HL-60/S4 (cell line): ENCODE data around the gene CDC42BPB.
"Not testable (repeated sequence)": the region's sequence is repeated elsewhere in the genome, so short reads cannot be mapped to it uniquely, and the experiment has no call there.

ENCODE experiments used
- in situ Hi-C: fragments of 300-500 bp; cut with MboI; formaldehyde crosslinking; loops from 2 replicates; pipeline ENCODE4 v1.14.3; 2022; ENCODE audit warnings: low sequenced_read_pairs

Gene CDC42BPB

DNA sequence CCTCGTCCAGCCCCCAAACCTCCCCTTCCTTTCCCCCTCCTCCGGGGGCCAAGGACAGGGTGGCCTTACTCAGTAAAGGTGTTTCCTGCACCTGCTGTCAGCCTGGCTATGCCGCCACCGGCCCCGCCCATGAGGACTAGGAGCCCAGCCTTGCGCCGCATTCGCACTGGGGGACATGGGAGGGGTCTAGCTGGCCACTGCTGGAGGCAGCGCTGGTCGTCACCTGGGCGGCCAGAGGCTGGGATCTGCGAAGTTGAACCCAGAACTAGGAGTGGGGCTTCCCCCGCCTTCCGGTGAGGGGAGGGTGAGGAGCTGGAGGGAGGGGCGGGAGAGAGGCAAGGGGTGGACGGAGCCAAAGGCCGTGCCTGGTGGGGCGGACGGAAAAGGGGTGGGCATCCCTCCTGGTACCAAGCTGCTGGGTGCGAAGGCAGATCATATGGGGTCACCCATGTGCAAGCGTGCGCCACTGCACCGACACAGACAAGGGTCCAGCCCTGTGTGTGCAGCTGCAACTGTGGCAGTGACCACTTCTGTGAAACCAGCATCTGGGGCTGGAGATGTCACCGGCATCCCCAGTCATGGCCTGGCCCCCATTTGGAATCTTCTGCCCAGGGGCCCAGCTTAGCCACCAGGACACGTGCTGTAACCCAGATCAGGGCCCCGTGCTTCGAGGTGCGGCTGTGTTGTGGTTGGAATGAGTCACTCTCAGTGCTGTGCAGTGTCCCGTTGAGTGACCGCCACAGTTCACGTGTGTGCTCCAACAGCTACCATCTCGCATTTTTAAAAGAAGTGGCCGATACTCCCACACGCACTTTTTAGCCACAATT lies 126.4 kb downstream of the CDC42BPB start:
- in situ Hi-C loops: no loop called here

DNA sequence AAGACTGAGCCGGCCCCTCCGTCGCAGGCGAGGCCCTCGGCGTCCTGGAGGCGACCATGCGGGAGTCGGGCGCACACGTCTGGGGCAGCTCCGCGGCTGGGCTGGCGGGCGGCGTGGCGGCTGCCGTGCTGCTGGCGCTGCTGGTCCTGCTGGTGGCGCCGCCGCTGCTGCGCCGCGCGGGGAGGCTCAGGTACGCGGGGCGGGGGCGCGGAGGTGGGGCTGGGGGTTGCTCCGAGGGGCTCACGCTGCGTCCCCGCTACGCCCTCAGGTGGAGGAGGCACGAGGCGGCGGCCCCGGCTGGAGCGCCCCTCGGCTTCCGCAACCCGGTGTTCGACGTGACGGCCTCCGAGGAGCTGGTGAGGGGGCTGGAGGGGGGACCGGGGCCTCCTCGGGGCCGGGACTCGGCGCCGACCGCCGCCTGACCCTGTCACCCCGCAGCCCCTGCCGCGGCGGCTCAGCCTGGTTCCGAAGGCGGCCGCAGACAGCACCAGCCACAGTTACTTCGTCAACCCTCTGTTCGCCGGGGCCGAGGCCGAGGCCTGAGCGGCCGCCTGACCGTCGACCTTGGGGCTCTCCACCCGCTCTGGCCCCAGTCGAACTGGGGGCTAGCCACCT lies 127.1 kb downstream of the CDC42BPB start:
- in situ Hi-C loops: no loop called here

DNA sequence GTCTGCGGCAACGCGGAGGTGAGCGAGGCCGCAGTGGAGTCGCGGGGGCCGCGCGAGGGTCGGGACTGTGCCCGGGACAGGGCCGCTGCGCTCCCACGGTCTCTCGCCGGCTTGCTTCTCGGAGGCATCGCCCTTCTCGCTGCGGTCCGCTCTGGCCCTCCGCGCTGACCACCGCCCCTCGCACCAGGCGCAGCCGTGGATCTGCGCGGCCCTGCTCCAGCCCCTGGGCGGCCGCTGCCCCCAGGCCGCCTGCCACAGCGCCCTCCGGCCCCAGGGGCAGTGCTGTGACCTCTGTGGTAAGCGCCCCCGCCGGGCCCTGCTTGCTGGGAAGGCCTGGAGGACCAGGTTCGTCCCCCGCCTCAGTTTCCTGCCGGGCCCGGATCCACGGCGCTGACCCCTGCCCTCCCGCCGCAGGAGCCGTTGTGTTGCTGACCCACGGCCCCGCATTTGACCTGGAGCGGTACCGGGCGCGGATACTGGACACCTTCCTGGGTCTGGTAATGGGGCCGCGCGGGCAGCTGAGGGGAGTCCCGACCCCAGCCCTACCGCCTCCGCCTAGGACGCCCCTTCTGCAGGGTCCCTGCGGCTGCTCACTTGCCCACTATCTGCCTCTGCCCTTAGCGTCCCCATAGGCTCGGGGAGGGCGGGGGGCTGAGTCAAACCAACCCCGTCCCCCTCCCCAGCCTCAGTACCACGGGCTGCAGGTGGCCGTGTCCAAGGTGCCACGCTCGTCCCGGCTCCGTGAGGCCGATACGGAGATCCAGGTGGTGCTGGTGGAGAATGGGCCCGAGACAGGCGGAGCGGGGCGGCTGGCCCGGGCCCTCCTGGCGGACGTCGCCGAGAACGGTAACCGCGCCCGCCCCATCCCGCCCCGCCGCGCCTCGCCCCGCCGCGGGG lies 127.9 kb downstream of the CDC42BPB start:
- in situ Hi-C loops: no loop called here

DNA sequence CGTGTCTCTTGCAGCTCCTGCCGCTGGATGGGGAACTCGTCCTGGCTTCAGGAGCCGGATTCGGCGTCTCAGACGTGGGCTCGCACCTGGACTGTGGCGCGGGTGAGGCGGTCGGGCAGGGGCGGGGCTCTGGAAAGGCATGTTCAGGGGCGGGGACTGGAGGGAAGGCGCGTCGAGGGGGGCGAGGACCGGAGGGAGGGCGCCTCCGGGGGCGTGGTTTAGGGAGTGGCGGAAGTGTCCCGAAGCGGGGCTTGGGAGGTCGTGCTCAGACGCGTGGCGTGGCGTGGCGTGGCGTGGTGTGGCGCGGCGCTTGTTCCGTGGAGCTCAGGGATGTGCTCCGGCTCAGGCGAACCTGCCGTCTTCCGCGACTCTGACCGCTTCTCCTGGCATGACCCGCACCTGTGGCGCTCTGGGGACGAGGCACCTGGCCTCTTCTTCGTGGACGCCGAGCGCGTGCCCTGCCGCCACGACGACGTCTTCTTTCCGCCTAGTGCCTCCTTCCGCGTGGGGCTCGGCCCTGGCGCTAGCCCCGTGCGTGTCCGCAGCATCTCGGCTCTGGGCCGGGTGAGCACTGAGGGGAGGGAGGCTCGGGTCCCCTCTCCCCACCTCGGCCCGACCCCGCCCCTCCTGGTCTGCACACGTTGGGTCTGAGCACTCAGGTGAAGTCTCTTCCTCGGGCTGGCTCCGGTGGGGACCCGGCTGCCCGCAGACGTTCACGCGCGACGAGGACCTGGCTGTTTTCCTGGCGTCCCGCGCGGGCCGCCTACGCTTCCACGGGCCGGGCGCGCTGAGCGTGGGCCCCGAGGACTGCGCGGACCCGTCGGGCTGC lies 128.7 kb downstream of the CDC42BPB start:
- in situ Hi-C loops: no loop called here

DNA sequence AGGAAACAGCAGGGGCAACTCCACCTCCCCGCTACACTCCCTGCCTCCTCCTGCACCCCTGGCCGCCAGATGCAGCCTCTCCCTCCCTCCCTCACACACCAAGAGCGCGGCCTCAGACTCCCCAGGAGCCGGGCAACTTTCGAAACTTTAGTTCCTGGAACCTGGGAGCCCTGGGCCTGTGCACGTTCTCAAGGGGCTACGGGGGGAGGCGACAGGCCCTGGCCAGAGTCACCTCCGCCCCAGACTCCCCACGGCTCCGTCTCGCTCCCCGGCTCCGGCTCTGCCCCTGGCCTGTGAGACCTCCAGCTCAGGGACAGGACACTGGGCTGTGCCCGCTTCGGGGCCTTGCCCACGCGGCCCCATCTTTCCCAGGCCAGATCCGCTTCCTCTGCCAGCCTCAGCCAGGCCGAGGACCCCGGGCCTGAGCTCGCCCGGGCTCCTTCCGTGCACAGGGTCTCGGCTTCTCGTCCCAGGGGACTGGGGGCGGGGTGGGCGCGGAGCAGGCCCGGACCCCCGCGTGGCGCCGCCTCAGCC lies 129.4 kb downstream of the CDC42BPB start:
- in situ Hi-C loops: no loop called here

DNA sequence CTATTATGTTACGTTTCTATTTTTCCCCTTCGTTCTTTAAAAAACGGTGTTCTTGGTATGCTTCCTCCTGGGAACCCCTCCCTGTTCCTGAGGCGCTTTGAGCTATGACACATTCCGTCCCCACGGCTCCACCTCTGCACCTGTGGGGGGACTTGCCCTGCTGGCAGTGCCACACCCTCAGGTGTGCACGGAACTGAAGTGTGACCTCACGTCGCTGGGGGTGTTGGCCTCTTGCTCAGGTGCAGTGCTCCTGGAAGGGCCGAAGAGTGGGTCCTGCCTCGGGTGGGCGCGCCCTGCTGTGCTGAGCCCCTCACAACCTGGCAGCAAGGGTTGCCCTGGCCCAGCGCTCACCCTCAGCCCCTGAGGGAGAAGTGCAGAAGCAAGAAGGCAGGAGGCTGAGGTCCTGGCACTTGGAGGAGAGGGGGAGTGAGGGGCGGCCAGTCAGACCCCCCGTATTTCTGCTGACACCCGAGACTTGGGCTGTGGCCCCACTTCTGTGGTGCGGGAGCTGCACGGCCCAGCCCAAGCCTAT lies 129.9 kb downstream of the CDC42BPB start:
- in situ Hi-C loops: no loop called here

DNA sequence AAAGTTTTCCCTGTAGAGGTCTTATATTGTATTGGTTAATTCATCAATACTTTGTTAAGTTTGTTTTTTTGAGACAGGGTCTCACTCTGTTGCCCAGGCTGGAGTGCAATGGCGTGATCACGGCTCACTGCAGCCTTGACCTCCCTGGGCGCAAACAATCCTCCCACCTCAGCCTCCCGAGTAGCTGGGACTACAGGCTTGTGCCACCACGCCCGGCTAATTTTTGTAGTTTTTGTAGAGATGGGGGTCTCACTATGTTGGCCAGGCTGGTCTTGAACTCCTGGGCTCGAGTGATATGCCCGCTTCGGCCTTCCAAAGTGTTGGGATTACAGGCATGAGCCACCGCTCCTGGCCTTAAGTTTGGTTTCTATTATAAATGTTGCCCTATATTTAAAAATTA lies 130.5 kb downstream of the CDC42BPB start:
- in situ Hi-C loops: not testable (repeated sequence)

DNA sequence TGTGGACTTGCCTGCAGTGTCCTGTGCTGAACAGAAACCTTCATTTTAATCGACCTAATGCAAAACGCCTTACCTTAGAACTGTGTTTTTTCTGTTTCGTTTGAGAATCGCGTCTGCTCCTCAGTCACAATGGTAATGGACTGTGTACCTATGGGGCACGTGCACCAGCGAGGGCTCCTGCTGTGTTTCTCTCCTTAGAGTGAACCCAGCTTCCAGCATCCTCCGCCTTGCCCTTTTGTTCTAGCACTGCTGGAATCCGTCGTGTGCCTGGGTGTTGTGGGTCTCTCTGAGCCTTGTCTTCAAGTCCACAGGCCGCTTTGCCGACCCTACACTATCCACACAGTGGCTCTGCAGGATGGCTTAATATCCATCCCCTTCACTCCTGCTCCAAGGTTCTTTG lies 131.2 kb downstream of the CDC42BPB start:
- in situ Hi-C loops: no loop called here

DNA sequence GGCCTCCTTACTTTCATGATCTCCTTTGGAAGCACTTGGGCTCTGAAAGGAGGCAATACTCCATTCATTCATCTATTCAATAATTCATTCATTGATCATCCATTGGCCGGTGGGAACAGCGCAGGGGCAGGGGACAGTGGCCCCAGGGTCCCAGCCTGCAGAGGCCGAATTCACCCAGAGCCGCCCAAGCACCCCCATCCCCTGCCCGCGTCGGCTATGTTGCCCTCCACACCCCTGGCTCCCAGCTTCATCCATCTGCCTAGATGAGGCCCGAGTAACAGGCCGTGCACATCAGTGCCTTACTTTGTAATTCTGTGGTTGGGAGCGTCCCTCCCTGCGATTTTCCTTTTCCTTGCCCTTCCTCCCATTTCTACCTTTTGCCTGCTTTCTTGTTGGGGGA lies 131.7 kb downstream of the CDC42BPB start:
- in situ Hi-C loops: no loop called here

DNA sequence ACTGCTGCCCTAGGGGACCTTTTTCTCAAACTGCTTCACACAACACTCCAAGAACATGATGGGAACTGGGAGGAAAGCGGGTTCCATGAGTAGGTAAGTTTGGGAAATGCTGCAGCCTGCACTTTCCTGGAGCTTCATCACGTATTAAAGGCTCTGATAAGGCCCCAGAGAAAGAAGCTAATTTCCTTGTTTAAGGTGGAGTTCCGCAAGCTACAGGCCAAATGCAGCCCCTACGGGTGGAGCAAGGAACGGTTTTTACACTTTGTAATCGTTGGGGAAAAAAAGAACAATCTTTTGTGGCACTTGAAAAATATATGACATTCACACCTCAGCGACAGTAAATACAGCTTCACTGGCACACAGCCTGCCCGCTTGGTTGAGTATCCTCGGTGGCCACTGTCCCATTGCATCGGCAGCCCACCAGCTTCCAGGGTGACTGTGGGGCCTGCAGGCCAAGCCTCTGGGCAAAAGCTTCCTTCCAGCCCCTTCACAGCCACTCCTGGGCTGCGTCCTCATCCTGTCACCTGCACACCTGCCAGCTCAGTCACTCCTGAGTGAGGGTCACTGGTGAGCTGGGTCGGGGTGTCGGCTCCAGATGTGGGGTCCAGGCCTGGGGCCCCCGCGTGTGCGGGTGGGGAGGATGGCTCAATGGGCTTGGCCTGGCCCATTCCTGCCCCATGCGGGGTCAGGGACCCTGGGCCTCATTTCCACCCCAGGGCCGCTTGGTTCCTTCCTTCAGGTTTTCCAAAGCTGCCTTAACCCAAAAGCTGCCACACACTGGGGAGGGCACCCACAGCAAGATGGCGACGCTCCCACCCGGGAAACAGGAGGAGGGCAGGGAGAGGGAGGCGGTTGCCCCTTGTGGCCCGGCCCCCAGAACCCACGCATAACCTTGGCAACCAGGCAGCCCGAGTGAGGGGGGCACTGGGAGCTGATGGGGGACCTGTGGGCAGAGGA lies 132.4 kb downstream of the CDC42BPB start:
- in situ Hi-C loops: no loop called here

DNA sequence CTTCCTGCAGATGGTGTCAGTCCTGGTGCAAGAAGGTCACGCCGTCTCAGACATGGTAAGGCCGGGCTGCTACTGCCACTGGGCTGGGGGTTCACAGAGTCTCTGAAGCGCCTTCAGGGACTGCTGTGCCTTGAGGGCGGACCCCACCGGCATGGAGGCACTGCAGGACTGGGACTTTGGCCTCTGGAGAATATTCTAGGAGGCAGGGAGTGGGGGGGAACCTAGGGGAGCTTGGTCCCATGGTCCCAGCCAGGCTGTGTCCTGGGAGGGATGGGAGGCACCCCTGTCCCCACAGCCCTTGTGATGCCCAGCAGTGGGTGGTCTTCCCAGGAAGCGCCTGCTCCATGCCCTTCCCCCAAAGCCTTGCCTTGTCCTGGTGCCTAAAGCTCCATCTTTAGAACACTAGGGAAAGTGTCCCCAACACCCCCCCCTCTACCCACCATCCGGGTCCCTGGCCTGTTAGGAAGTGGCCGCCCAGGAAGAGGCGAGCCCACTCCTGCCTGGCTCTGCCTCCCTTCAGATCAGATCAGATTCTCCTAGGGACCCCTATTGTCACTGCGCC lies 133.3 kb downstream of the CDC42BPB start:
- in situ Hi-C loops: no loop called here

DNA sequence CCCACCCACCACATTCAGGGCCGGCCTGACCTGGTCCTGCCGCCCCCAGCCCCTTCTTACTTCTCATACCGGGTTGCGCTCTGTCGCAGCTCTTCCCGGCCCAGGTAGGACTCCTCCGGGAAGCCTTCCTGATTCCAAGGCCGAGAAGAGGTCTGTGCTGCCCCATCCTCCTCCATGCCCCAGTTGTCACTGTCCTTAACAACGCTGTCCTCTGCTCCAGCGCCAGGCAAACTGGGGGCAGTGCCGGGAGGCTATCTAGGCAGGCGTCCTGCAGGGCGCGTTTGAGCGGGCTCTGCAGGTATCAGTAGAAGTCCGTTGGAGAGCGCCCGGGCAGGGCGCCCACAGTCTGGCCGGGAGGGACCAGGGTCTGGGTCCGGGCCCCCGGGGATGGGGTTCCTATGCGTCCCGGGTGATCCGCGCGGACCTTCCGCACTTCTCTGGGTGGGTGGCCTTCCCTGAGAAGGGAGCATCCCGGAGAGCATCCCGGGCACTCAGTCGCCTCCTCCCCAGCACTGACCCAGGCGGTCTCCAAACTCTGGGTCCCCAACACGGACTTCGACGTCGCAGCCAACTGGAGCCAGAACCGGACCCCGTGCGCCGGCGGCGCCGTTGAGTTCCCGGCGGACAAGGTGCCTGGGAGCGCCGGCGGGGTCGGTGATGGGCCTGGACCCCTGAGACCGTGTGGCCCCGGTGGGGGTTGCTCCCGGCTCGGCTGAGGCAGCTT lies 134.0 kb downstream of the CDC42BPB start:
- in situ Hi-C loops: no loop called here

DNA sequence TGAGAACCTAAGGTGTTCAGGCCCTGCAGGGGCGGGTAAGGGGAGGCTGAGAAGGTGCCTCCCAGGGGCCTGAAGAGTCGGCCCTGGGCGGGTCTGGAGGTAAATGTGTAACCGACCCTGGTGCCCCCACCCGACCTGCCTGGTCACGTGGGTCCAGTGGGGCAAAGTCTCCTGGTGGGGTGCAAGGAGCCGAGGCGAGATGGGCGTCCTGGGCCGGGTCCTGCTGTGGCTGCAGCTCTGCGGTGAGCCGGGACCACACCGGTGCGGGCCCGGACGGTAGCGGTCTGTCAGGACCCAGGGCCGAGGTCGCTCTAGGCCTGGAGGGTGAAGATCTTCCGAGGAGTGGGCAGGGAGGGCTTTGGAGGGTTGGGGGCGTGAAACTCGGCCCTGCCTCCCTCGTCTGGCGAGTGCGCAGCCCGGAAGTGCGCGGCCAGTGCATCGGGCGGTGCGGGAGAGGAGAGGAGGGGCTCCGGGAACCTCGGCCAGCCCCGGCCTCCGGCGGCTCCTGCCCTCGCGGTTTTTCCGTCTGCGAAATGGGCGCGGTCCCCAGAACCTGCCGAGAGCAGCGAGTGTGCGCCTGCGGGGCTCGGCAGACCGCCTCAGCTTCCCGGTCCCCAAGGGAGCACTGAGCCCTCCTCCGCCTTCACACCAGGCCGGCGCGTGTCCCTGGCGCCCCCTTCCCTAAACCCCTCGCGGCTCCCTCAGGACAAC lies 134.7 kb downstream of the CDC42BPB start, which contains the start of gene AMN:
Gene AMN, plus strand, starts transcription at position 174 of the 711 bp plus-strand sequence. Its CDS starts 26 bp downstream, at position 200.
- in situ Hi-C loops: no loop called here

DNA sequence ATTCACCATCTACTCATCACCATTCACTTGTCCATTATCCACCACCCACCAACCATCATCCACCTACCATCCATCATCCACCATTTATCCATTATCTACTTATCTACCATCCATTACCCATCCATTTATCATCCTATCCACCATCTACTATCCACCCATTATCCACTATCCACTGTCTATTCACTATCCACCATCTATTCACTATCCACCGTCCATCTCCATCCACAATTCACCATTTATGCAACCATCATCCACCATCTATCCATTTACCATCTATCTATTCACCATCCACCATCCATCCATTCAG lies 136.4 kb downstream of the CDC42BPB start:
- in situ Hi-C loops: no loop called here

DNA sequence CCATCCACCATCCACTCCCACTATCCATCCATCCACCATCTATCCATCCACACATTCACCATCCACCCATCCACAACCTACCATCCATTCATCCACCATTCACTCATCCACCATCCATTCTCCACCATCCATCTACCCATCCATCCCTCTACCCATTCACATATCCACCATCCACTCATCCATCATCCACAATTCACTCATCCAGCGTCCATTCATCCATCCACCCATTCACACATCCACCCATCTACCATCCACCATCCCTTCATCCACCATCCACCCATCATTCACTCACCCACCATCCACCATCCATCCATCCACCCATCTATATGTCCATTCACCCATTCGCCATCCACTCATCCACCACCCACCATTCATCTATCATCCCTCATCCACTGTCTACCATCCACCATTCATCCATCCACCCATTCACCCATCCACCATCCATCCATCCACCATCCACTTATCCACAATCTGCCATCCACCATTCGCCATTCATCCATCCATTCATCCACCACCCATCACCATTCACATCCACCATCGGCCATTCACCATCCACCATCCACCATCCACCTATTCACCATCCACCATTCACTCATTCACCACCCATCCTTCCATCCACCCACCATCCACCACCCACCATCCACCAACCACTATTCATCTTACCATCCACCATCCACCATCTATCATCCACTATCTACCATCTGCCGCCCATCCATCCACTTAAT lies 136.9 kb downstream of the CDC42BPB start:
- in situ Hi-C loops: no loop called here

DNA sequence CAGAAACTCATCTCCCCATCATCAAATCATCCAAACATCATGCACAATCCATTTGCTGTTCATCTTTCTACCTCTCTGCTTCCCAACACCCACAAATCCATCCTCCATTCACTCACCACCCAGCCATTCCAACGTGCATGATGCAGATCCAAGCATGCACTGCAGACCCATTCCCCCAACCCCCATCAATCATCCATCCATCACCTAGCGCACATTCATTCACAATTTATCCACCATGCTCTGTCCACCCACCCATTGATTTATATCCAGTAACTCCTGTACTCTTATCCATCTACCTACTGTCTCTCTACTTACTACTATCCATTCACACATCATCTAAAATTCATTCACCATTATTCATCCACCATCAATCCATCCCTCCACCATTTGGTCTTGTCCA lies 138.9 kb downstream of the CDC42BPB start:
- in situ Hi-C loops: no loop called here
